GM12891 (cell line): ENCODE results near the gene SEC16B.

Source experiments
- POLR2A ChIP-seq: IDR thresholded peaks from 2 replicates; pipeline ENCODE4 v1.6.1; 2011; ENCODE audit warnings: low read depth, low read length, control low read depth
- POLR2AphosphoS5 ChIP-seq: IDR thresholded peaks from 2 replicates; pipeline ENCODE4 v1.6.1; 2011; ENCODE audit warnings: low read depth, low read length, control low read depth
- POU2F2 ChIP-seq: IDR thresholded peaks from 2 replicates; pipeline ENCODE4 v1.6.1; 2011; ENCODE audit warnings: low read depth, mild to moderate bottlenecking, control low read depth, low read length, moderate library complexity
- TAF1 ChIP-seq: IDR thresholded peaks from 2 replicates; pipeline ENCODE4 v1.6.1; 2011; ENCODE audit warnings: low read depth, low read length, control low read depth

DNA sequence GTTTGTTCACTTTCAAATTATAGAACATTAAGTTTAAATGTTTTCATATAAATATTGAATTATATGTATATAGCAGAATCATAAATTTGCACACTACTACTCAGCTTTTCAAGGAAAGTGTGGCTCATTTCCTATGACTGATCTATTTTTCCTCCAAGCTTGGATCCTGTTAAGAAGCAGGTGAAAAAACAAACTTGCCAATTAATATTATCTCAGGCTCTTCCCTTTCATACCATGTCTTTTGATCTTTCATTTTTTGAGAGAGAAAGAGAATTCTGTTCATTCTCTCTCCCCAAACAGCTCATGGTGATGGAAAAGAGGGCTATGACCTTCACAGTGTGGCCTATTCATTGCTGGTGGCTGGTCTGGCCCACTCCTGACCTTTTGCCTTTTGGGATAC lies 43.7 kb downstream of the SEC16B start:
- no peak for TF ChIP-seq POLR2A
- TF ChIP-seq POLR2AphosphoS5 = no peak
- no peak for TF ChIP-seq TAF1
- TF ChIP-seq POU2F2 = no peak
